K562 (cell line): ENCODE data around the gene TOP3A. TPM values are rescaled to one million over a fixed set of nuclear protein-coding genes. Genes with fewer than 3 reads are reported as not detected.

Source experiments
- CBX1 ChIP-seq: sonication (generic); IDR thresholded peaks from 2 replicates; pipeline ENCODE4 v1.6.1; 2016; ENCODE audit warnings: antibody characterized with exemption, low read depth, mild to moderate bottlenecking
- CBX2 ChIP-seq: fragments of 200-600 bp; sonication (generic); IDR thresholded peaks from one replicate; pipeline ENCODE4 v1.6.1; 2012; ENCODE audit warnings: mild to moderate bottlenecking, low read length, inconsistent platforms; ENCODE audit not compliant: insufficient read depth, poor library complexity, severe bottlenecking
- CCNT2 ChIP-seq: IDR thresholded peaks from 2 replicates; pipeline ENCODE4 v1.6.1; 2011; ENCODE audit warnings: borderline replicate concordance, low read depth, mild to moderate bottlenecking, moderate library complexity, mixed read lengths, low read length; ENCODE audit not compliant: insufficient read length; ENCODE audit errors: extremely low read depth
- HMGN3 ChIP-seq: IDR thresholded peaks from 2 replicates; pipeline ENCODE4 v1.6.1; 2011; ENCODE audit warnings: borderline replicate concordance, low read depth, mild to moderate bottlenecking, mixed read lengths, low read length; ENCODE audit not compliant: insufficient read length; ENCODE audit errors: extremely low read depth
- IFI16 ChIP-seq: fragments of 250-450 bp; sonication (Bioruptor Pico); IDR thresholded peaks from 2 replicates; pipeline ENCODE4 v2.1.2; 2022; ENCODE audit warnings: mild to moderate bottlenecking, inconsistent platforms
- KDM5B ChIP-seq: fragments of 200-600 bp; sonication (generic); IDR thresholded peaks from 2 replicates; pipeline ENCODE4 v1.6.1; 2012; ENCODE audit warnings: low read depth, mild to moderate bottlenecking, moderate library complexity, low read length, control low read depth, inconsistent platforms; ENCODE audit not compliant: insufficient replicate concordance
- MCM5 ChIP-seq: fragments of 450-650 bp; IDR thresholded peaks from 2 replicates; pipeline ENCODE4 v1.6.1; 2016; ENCODE audit warnings: low read depth
- MTA2 ChIP-seq: fragments of 450-650 bp; IDR thresholded peaks from 2 replicates; pipeline ENCODE4 v1.6.1; 2016; ENCODE audit warnings: low read depth
- NCOA2 ChIP-seq, 2 experiments: fragments of 450-650 bp; IDR thresholded peaks; 2 replicates each; pipeline ENCODE4 v1.6.1; 2018; ENCODE audit warnings: mild to moderate bottlenecking in 2 of 2, moderate library complexity in 1 of 2; ENCODE audit not compliant: partially characterized antibody in 2 of 2
- PHF8 ChIP-seq: fragments of 200-600 bp; sonication (generic); IDR thresholded peaks from 2 replicates; pipeline ENCODE4 v1.6.1; 2012; ENCODE audit warnings: mixed run types, mild to moderate bottlenecking, inconsistent platforms, low read length, moderate library complexity, borderline replicate concordance
- RAD51 ChIP-seq: fragments of 450-650 bp; IDR thresholded peaks from 2 replicates; pipeline ENCODE4 v1.7.1; 2016; ENCODE audit warnings: low read depth, mild to moderate bottlenecking, borderline replicate concordance
- SLC30A9 ChIP-seq: fragments of 250-450 bp; sonication (Bioruptor Pico); IDR thresholded peaks from 2 replicates; pipeline ENCODE4 v1.8.0; 2022; ENCODE audit warnings: mild to moderate bottlenecking, moderate library complexity
- STAT5B ChIP-seq: fragments of 250-450 bp; sonication (Bioruptor Pico); IDR thresholded peaks from 2 replicates; pipeline ENCODE4 v1.8.0; 2021; ENCODE audit warnings: mild to moderate bottlenecking, inconsistent platforms
- ZBTB17 ChIP-seq: fragments of 450-650 bp; formaldehyde crosslinking; IDR thresholded peaks from 2 replicates; pipeline ENCODE4 v1.4.0; 2020; ENCODE audit warnings: mild to moderate bottlenecking
- polyA plus RNA-seq, 8 experiments: library from polyadenylated mRNA; depleted of rRNA in 4 of 8; stranded (reverse) in 5 of 8; unstranded in 3 of 8; fragments of >200 nt; fragmentation: Nextera tagmentation in 2 of 8; fragmentation: Illumina TruSeq in 1 of 8; extraction: Ambion mirVana in 2 of 8; extraction: Trizol in 1 of 8; gene quantifications; 2 replicates each; pipeline versions ENCODE4 v1.2.1 to v1.2.3, GENCODE V29; 2011 to 2014; ENCODE audit warnings: inconsistent platforms in 1 of 8, missing spikeins in 1 of 8
- total RNA-seq, 7 experiments: library from RNA; depleted of rRNA in 6 of 7; stranded (reverse); fragments of >200 nt in 6 of 7; fragmentation: Illumina TruSeq in 2 of 7; extraction: Trizol in 2 of 7; gene quantifications; 2 replicates each; pipeline versions ENCODE4 v1.2.1 to v1.2.3, GENCODE V29; 2011 to 2021; ENCODE audit warnings: low replicate concordance in 1 of 7
- TF ChIP-seq, protein P1 (sequence below): fragments of 450-650 bp; IDR thresholded peaks from 2 replicates; pipeline ENCODE4 v1.6.1; 2016; ENCODE audit warnings: mild to moderate bottlenecking, moderate library complexity

The TOP3A gene
- total and polyA plus RNA-seq, 9 of the 15 experiments (the other 6 are each of a cell fraction or from before 2014, with no cell fraction given): 5.2 to 49.7 (median 24.7) TPM

DNA sequence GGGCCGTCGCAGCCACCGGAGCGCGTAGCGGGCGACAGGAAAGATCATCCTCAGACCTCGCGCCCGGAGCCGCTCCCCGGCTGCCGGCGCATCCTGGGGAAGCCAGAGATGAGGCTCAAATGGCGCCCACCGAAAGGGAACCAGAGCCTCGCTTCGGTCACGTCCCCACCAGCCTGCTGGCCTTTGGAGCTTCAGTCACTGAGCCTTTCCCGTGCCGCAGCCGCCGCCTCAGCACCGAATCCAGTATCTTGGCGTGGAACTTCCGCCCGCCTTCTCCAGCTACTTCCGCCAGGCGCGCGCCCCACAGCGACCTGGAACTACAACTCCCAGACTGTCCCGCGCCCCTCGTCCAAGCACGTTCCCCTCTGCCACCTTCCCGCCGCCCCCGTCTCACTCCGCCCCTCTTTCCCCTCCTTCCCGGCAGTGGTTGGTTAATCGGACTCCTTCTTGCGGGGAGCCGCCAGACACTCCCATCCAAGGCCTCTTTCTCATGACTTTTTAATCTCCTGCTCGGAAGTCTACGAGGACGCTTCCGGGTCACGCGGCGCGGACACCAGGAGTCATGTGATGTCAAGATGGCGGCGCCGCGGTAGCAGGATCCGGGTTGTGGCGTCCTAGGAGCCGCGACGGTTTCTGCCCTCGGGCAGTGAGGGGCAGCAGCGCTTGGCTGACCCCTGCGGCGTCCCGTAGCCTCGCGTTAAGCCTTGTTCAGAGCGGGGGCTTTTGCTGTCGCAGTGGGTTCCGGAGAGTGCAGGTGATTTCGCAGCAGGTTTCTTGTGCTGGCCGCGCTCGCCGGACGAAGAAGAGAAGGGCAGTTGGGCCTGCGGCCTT lies at the start of gene TOP3A, which contains the start of gene SMCR8 (continued):
- TF ChIP-seq MCM5: no peak
- TF ChIP-seq MTA2: no peak
- no peak for TF ChIP-seq SLC30A9 (CRISPR knock-in tag)
- TF ChIP-seq RAD51: peak; percentile 98
- no peak for TF ChIP-seq CCNT2
- TF ChIP-seq HMGN3: peak; percentile 11
- no peak for TF ChIP-seq STAT5B (CRISPR knock-in tag)
- TF ChIP-seq ZBTB17 (CRISPR knock-in tag): 0 out of 2 replicates have a peak, but pooled peaks have one; percentile 37
- TF ChIP-seq IFI16 (CRISPR knock-in tag): no peak
- no peak for TF ChIP-seq CBX1
- TF ChIP-seq KDM5B: peak; percentile 72
- TF ChIP-seq, protein P1, sequence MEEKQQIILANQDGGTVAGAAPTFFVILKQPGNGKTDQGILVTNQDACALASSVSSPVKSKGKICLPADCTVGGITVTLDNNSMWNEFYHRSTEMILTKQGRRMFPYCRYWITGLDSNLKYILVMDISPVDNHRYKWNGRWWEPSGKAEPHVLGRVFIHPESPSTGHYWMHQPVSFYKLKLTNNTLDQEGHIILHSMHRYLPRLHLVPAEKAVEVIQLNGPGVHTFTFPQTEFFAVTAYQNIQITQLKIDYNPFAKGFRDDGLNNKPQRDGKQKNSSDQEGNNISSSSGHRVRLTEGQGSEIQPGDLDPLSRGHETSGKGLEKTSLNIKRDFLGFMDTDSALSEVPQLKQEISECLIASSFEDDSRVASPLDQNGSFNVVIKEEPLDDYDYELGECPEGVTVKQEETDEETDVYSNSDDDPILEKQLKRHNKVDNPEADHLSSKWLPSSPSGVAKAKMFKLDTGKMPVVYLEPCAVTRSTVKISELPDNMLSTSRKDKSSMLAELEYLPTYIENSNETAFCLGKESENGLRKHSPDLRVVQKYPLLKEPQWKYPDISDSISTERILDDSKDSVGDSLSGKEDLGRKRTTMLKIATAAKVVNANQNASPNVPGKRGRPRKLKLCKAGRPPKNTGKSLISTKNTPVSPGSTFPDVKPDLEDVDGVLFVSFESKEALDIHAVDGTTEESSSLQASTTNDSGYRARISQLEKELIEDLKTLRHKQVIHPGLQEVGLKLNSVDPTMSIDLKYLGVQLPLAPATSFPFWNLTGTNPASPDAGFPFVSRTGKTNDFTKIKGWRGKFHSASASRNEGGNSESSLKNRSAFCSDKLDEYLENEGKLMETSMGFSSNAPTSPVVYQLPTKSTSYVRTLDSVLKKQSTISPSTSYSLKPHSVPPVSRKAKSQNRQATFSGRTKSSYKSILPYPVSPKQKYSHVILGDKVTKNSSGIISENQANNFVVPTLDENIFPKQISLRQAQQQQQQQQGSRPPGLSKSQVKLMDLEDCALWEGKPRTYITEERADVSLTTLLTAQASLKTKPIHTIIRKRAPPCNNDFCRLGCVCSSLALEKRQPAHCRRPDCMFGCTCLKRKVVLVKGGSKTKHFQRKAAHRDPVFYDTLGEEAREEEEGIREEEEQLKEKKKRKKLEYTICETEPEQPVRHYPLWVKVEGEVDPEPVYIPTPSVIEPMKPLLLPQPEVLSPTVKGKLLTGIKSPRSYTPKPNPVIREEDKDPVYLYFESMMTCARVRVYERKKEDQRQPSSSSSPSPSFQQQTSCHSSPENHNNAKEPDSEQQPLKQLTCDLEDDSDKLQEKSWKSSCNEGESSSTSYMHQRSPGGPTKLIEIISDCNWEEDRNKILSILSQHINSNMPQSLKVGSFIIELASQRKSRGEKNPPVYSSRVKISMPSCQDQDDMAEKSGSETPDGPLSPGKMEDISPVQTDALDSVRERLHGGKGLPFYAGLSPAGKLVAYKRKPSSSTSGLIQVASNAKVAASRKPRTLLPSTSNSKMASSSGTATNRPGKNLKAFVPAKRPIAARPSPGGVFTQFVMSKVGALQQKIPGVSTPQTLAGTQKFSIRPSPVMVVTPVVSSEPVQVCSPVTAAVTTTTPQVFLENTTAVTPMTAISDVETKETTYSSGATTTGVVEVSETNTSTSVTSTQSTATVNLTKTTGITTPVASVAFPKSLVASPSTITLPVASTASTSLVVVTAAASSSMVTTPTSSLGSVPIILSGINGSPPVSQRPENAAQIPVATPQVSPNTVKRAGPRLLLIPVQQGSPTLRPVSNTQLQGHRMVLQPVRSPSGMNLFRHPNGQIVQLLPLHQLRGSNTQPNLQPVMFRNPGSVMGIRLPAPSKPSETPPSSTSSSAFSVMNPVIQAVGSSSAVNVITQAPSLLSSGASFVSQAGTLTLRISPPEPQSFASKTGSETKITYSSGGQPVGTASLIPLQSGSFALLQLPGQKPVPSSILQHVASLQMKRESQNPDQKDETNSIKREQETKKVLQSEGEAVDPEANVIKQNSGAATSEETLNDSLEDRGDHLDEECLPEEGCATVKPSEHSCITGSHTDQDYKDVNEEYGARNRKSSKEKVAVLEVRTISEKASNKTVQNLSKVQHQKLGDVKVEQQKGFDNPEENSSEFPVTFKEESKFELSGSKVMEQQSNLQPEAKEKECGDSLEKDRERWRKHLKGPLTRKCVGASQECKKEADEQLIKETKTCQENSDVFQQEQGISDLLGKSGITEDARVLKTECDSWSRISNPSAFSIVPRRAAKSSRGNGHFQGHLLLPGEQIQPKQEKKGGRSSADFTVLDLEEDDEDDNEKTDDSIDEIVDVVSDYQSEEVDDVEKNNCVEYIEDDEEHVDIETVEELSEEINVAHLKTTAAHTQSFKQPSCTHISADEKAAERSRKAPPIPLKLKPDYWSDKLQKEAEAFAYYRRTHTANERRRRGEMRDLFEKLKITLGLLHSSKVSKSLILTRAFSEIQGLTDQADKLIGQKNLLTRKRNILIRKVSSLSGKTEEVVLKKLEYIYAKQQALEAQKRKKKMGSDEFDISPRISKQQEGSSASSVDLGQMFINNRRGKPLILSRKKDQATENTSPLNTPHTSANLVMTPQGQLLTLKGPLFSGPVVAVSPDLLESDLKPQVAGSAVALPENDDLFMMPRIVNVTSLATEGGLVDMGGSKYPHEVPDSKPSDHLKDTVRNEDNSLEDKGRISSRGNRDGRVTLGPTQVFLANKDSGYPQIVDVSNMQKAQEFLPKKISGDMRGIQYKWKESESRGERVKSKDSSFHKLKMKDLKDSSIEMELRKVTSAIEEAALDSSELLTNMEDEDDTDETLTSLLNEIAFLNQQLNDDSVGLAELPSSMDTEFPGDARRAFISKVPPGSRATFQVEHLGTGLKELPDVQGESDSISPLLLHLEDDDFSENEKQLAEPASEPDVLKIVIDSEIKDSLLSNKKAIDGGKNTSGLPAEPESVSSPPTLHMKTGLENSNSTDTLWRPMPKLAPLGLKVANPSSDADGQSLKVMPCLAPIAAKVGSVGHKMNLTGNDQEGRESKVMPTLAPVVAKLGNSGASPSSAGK: peak; percentile 74
- TF ChIP-seq PHF8: peak; percentile 71; the same call in 1 of the 2 replicates
- no peak for TF ChIP-seq NCOA2 (IDR thresholded peaks at IDR 0.05; ENCODE audit: partially characterized antibody in 2 of 2)
- no peak for TF ChIP-seq CBX2
